NB4 (cell line): ENCODE data around the gene CDKAL1.

Experiments used
- DNase-seq: peaks from one replicate; pipeline ENCODE4 v3.0.0; 2010; ENCODE audit warnings: low read depth
- H3K4me3 ChIP-seq: one replicate; pipeline ENCODE4 v1.5.1; 2011; ENCODE audit warnings: mild to moderate bottlenecking, low read depth, low read length, moderate library complexity
- CTCF ChIP-seq: IDR thresholded peaks from one replicate; pipeline ENCODE4 v1.5.1; 2012; ENCODE audit warnings: low read depth, low read length
- MAX ChIP-seq: IDR thresholded peaks from 2 replicates; pipeline ENCODE4 v1.6.1; 2011; ENCODE audit warnings: low read depth, low read length
- MYC ChIP-seq: IDR thresholded peaks from 2 replicates; pipeline ENCODE4 v1.6.1; 2011; ENCODE audit warnings: low read depth, low read length
- POLR2A ChIP-seq: IDR thresholded peaks from 2 replicates; pipeline ENCODE4 v1.6.1; 2011; ENCODE audit warnings: mild to moderate bottlenecking; ENCODE audit not compliant: insufficient read length; ENCODE audit errors: extremely low read depth

Gene CDKAL1

GRCh38 chr6:21228876-21229460, 694.7 kb downstream of the CDKAL1 start:
- H3K4me3 ChIP-seq = no peak overlapping the region
- TF ChIP-seq MAX (no peak), MYC (no peak), POLR2A (no peak), CTCF (no peak)
- DNase-seq = no peak

GRCh38 chr6:21230536-21230935, 696.3 kb downstream of the CDKAL1 start:
- TF ChIP-seq MYC (no peak), CTCF (no peak), POLR2A (no peak), MAX (no peak)
- DNase-seq = no peak

GRCh38 chr6:21235162-21235561, 700.9 kb downstream of the CDKAL1 start:
- no peak for TF ChIP-seq POLR2A
- TF ChIP-seq MAX = no peak
- no peak for TF ChIP-seq MYC
- no peak for TF ChIP-seq CTCF
- DNase-seq = no peak
- no peak overlapping the region for H3K4me3 ChIP-seq

More at GRCh38 chr6:21230536-21230935, 696.3 kb downstream of the CDKAL1 start:
- H3K4me3 ChIP-seq = no peak overlapping the region

GRCh38 chr6:21238208-21238607, 704.0 kb downstream of the CDKAL1 start:
- no peak for TF ChIP-seq MYC
- TF ChIP-seq MAX = no peak
- no peak for DNase-seq
- H3K4me3 ChIP-seq = no peak overlapping the region

GRCh38 chr6:21240709-21241108, 706.5 kb downstream of the CDKAL1 start:
- no peak for TF ChIP-seq CTCF
- no peak for TF ChIP-seq MYC
- no peak for TF ChIP-seq POLR2A
- TF ChIP-seq MAX = no peak
- H3K4me3 ChIP-seq = no peak overlapping the region
- DNase-seq = no peak

- H3K4me3 ChIP-seq = no peak overlapping the region
- peak; percentile 9 for DNase-seq
- TF ChIP-seq MYC = no peak
- no peak for TF ChIP-seq CTCF
- no peak for TF ChIP-seq POLR2A
- TF ChIP-seq MAX = no peak
Observed at GRCh38 chr6:21241231-21242130, 707.2 kb downstream of the CDKAL1 start.
